ENCODE measurements around the gene SHISAL1.

The SHISAL1 gene

DNA sequence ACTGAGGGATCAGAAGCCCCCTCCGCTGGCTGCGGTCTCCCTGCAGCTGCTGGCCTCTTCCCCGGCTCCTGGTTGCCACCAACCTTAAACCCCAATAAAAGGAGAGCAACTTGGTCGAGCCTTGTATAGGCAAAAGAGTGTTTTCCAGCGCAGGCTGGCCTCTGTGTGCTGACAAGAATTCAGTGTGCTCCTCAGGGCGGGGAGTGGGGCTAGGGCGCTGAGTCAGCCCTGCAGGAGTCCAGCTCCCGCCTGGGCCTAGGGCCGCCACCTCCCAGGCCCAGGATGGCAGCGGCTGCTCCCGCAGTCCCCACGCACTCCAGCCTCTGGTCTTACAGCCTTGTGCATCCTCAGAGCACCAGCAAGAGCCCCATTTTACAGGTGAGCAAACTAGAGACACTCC lies at the start of gene SHISAL1:
Gene SHISAL1 (minus strand): TSS at position 186 of the 400 bp plus-strand sequence. CDS start 12,006 bp downstream, outside the sequence.
- in situ Hi-C loops (cut with HindIII; ENCODE audit: low sequenced_read_pairs) = no loop called here

DNA sequence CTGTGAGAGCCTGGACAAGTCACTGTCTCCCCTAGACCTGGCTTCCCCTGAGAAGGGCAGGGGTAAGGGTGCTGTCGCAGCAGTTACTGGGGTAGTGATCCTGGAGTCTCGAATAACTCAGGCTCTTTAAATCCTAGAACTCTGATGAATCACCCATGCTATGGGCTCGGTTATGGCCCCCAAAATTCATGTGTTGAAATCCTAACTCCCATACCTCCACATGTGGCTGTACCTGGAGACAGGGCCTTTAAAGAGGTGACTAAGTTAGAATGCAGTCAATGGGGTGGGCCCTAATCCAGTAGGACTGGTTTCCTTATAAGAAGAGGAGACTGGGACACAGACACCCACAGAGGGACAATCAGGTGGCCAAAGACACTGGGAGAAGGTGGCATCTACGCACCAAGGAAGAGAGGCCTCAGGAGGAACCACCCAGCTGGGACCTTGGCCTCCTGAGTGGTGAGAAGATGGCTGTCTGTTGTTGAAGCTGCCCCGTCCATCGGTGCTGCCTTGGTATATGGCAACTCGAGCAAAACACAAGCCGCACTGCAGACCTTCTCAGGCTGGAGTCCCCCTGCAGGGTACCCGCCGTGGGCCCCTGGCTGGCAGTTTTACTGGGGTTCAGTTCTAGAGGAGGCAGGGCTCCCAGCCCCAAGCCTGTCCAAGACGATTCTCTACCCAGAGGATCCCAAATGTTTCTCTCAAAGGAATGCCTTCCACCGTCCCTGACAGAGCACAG lies 48.8 kb upstream of the SHISAL1 start:
- in situ Hi-C loops (cut with HindIII; ENCODE audit: low sequenced_read_pairs) = no loop called here

DNA sequence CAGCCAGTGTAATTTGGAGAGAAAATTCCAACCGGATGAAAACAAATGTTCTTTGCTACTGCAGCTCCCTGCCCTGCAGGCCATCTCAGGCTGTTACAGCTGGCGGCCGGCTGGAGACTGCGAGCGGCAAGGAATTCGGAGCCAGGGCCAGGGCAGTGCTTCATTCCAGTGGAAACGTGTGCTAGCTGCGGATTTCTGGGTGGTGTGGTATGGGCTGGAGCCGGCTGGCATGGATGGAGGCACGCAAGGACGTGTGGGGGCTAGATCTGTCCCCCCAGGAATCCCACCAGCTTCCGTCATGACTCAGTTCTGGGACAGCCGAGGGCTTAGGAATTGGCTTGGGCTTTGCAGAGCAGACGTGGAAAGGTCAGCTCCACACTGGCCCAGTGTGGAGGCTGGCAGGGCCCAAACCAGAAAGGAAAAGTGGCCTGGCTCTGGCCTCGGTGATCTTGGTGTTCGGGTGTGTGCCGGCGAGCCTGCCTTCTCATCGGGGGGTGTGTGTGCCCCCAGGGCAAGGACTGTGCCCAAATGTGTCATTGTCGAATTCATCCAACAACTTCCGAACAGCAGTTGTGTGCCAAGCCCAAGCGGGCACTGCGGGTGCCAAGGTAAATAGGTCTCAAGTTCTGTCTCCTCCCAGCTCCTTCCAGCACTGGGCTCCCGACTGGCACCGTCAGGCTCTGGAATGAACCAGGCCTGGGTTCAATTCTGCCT lies 48.1 kb upstream of the SHISAL1 start:
- in situ Hi-C loops (cut with HindIII; ENCODE audit: low sequenced_read_pairs) = no loop called here

DNA sequence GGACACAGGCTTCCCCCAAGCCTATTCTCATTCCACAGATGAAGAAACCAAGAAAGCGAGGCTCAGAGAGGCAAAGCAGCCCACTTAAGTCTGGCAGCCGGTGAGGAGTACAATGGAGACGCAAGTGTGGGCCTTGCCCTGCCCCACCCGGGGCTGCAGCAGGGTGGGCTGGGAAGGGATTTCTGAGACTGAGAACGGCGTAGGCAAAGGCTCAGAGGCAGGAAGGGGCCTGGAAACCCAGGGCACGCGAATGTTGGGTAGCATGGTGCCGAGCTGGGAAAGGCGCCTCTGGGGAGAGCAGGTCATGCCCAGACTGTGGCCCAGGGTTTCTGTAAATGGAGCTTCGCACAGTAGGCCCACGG lies 47.5 kb upstream of the SHISAL1 start:
- in situ Hi-C loops (cut with HindIII; ENCODE audit: low sequenced_read_pairs) = no loop called here

DNA sequence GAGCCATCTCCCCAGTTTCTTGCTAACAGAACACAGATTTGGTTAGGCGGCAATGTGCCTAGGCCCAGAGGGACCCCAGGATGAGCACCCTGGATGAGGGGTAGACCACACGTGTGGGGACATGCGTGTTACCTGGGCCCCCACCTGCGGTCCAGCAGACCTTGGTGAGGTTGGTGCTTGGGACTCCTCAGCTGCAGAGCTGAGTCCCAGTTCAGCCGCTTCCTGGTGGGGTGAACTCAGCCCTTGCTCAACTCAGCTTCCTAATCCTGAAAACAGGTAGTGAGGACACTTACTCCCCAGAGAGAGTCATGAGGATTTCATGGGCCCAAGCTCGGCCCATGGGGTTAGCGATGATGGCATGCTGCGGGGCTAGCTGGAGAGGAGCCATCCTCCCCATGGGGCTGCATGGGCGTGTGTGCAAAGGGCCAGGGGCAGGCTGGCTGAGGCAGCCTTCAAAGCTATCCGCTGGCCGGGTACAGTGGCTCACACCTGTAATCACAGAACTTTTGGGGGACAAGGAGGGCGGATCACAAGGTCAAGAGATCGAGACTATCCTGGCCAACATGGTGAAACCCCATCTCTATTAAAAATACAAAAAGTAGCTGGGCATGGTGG lies 46.9 kb upstream of the SHISAL1 start:
- in situ Hi-C loops (cut with HindIII; ENCODE audit: low sequenced_read_pairs) = loop anchor here (10.0 kb wide), 1 partner anchor 55 kb away; no protein-coding TSS in a partner anchor

DNA sequence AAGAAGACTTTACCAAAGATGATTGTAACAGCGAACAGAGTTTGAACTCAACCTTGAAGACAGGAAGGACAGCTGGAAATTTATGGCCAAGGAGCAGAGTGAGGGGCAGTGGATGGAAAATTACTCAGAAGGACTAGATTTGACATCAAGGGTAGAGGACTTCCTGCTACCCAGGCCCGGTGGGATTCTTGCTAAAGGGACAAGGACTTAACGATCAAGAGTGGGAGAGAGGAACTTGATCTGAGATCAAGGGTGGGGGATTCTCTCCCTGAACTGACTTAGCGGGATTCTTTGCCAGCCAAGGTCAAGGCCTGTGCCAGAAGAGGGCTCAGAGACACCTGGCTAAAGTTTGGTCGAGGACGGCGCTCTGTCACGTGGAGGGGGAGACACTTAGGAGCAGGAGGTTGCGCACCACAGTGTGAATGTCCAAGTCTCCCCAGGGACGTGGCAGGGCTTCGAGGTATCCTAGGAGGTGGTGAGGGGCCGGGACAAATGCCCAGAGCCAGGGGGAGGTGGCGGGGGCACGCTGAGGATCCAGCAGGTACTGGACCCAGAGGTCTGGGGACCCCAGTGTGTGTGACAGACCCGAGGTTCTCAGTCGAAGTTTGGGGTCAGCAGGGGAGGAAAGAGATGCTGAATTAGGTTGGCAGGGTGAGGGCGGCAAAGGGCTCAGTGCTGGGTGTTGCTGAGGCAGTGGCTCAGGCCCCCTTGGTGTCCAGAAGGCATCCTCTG lies 46.1 kb upstream of the SHISAL1 start:
- in situ Hi-C loops (cut with HindIII; ENCODE audit: low sequenced_read_pairs) = loop anchor here (10.0 kb wide), 1 partner anchor 54 kb away; no protein-coding TSS in a partner anchor

DNA sequence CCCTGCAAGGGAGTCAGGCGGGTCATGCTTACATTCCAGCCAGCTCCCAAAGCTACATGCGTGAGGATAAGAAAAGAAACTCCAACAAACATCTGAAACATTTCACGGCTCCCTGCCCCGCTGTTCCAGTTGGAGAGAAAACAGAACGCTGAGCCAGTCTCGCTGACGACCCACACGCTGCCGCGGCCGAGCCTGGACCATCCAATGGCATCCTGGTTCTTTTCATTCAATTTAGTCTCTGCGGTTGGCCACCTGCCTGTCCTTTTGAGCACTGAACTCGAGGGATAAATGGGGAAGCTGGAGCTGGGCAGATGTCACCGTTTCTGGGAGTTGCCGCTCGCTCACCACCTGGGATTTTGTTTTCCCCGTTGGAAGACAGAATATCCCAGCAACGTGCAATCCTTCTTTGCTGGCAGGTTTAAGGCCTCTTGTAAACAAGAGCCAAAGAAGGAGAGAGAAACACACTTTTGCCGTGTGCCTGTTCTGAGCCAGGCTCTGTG lies 45.3 kb upstream of the SHISAL1 start:
- in situ Hi-C loops (cut with HindIII; ENCODE audit: low sequenced_read_pairs) = loop anchor here (10.0 kb wide), 1 partner anchor 53 kb away; no protein-coding TSS in a partner anchor

DNA sequence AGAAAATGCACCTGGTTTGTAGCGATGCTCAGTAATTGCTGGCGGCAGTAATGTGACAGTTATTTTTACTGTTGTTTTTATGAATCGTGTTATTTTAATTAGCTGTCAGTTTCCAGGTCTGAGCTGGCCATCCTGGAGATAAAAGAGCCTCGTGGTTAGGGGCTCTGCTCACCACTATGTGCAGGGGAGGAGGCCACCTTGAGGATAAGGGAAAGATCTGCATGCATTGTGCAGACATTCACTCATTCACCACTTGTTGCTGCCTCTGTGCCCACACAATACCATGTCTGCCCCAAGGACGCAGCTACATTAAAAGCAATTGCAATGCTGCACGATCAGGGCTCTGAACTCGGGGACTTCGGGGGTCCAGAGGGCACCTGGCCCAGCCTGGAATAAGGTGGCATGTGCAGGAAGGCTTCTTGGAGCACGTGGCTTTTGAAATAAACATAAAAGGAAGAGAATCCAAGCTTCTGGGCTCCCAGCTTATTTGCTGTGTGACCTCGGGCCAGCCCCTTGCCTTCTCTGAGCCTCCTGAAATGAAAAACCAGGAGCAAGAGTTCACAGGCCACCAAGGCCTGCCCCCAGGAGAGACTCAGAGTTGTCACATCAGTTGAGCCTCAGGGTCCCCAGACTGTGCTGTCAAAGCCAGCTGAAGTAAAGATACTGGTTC lies 44.7 kb upstream of the SHISAL1 start:
- in situ Hi-C loops (cut with HindIII; ENCODE audit: low sequenced_read_pairs) = loop anchor here (10.0 kb wide), 1 partner anchor 53 kb away; no protein-coding TSS in a partner anchor

DNA sequence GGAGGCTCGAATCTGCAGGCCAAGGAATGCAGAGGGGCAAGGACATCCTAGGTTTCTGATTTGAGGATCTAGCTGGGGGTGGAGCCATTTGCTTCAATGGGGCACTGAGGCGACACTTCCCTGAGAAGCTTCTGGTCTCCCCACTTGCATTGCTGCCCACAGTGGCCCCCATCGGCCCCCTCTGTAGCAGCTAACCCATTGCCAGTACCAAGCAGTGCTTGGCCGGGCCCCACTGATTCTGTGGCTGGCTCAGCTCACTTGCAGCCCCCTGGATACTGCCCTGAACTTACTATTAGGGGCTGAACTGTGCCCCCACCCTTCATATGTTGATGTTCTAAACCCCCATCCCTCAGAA lies 42.9 kb upstream of the SHISAL1 start:
- in situ Hi-C loops (cut with HindIII; ENCODE audit: low sequenced_read_pairs) = loop anchor here (10.0 kb wide), 1 partner anchor 51 kb away; no protein-coding TSS in a partner anchor

DNA sequence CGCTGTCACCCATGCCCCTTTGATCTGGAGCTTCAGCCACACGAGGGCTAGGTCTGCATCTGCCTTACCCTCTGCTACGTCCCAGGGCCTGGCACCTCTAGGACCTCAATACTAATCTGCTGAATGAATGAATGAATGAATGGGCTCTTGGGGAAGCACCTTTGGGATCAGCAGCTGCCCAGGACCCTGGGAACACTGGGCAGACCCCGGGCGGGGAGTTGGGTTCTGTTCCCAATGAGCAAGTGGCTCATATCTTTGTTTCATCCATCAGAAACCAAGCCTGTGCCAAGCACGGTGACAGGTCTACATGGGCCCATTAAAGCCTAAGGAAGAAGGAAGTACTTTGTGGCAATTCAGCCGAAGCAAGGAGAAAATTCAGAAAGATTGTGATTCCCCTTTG lies 41.5 kb upstream of the SHISAL1 start:
- in situ Hi-C loops (cut with HindIII; ENCODE audit: low sequenced_read_pairs) = loop anchor here (10.0 kb wide), 1 partner anchor 49 kb away; no protein-coding TSS in a partner anchor

DNA sequence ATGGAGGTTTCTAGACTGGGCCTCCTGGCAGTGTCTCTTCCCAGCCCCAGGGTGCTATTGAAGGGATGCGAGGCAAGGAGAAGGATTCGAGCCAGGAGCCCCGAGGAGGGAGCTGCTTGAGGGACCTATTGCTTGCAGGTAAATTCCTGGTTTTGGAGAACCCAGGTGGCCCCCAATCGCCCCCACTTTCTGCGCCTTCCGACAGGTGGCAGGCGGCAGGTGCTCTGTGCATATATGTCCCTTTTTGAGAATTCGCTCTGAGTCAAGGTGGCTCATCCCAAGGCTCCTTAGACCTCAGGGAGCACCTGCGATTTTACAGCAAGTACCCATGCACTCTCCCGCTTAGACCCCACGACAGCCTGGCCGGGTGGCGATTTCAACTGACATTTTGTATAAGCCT lies 40.3 kb upstream of the SHISAL1 start:
- in situ Hi-C loops (cut with HindIII; ENCODE audit: low sequenced_read_pairs) = loop anchor here (10.0 kb wide), 1 partner anchor 48 kb away; no protein-coding TSS in a partner anchor

DNA sequence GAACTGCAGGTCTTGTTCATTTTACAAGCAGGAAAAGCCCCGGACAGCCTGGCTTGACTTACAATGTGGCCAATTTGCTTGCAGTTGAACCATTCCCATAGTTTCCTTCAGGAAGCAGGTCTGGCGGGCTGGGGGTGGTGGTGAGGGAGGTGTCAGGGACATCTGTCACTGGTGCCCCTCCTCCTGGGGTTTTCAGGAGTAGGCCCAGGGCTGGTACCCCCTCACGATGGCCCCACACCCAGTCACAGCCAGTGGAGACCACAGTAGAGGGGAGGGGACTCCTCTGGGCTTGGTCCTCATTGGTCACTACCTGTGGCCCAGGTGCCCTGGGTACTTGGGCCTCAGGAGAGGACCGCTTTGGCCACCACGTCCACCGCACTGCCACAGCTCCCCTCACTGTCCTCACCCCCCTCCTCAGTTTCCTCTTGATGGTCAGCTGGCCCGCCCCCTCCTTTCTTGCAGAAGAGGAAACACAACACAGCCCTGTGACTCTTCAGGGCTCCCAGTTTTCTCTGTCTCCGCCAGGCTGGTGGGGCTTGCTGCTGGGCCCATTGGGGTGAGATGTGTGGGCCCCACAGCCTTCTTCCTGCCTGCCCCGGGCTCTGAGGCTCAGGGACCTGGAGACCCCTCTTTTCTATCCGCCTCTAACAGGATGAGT lies 39.8 kb upstream of the SHISAL1 start:
- in situ Hi-C loops (cut with HindIII; ENCODE audit: low sequenced_read_pairs) = loop anchor here (10.0 kb wide), 1 partner anchor 48 kb away; no protein-coding TSS in a partner anchor

DNA sequence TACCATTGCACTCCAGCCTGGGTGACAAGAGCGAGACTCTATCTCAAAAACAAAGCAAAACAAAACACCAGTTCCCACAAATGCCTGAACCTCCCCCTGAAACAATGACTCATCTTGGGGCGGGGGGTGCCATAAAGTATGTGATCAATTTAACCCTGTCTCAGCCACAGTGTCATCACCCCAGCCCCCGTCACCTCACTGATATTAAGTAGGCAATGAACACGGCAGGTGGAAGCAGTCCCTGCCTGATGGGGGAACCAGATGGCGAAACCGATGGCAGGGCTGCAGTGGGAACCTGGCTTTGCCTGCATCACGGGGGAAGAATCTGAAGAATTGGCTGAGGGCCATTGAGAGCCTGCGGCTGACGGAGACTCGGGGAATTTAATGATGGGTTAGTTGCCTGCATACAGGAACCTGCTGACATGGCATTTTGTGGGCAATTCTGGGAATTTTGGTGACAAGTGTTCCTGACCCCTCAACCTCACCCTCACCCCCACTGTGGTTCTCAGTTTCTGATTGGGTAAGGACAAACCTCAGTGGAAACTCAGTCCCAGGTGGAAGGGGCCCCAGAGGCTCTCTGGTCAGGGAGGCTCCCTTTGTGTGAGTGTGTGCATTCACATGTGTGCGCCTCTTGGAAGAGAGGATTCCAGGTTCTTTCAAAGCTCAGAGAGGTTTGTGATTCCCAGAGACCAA lies 39.1 kb upstream of the SHISAL1 start:
- in situ Hi-C loops (cut with HindIII; ENCODE audit: low sequenced_read_pairs) = loop anchor here (10.0 kb wide), 1 partner anchor 47 kb away; no protein-coding TSS in a partner anchor

DNA sequence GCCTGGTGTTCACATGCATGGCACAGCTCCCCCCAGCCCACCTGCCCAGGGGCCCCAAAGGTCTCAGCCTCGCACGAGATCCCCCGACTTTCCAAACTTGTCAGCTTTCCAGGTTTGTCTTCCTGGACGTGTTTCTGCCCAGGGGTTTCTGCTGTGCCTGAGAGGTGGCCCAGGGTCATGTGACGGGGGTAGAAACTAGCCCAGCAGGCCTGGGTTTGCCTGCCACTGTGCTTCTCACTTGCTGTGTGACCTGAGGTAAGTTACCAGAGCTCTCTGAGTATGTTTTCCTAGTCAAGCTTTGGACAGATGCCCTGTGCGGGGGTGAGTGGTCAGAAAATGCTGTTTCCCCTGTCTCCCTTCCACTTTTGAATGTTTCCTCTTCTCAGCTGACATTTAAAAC lies 38.3 kb upstream of the SHISAL1 start:
- in situ Hi-C loops (cut with HindIII; ENCODE audit: low sequenced_read_pairs) = loop anchor here (10.0 kb wide), 1 partner anchor 46 kb away; no protein-coding TSS in a partner anchor

DNA sequence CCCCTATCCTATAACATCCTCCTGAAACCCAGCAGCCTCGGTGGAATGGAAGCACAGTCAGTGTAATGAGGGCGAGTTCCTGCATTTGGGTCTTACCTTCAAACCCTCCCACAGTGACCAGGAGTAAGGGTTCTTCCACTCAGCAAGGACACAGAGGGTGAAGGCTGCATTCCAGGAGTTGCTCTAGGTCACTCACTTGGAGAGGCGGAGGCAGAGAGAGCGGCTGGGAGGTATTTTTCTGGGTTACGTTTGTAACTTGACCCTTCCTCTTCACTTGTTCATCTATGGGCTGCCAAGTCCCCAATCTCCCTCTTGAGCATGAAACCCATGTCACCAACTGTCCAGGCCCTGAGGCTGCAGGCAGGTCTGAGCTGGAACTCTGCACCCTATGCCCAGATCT lies 36.8 kb upstream of the SHISAL1 start:
- in situ Hi-C loops (cut with HindIII; ENCODE audit: low sequenced_read_pairs) = no loop called here

DNA sequence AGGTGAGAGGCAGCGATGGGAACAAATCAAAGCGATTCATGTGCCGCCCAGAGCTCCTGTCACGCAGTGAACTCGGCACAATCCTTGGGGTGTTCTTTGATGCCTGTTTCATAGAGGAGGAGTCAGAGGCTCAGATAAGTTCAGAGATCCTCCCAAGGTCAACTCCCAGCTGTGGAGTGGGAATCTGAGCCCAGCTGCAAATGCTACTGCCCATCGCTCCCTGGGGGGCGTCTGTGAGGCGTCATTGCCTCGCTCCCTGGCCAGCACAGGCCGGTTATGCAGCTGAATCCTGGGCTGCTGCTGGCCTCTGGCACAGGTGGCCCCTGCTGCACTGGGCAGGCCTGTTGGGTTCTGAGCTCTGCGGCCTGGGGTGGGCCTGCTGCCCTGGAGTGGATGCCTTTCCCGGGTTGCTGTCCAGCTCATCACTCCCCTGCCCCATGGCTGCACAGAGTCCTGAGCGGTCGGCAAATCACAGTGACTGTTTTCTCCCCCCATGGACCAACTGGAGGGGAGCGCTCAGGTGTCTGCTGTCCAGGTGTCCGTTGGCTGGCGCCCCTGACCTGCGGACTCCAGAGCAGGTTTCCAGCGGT lies 36.3 kb upstream of the SHISAL1 start:
- in situ Hi-C loops (cut with HindIII; ENCODE audit: low sequenced_read_pairs) = no loop called here

DNA sequence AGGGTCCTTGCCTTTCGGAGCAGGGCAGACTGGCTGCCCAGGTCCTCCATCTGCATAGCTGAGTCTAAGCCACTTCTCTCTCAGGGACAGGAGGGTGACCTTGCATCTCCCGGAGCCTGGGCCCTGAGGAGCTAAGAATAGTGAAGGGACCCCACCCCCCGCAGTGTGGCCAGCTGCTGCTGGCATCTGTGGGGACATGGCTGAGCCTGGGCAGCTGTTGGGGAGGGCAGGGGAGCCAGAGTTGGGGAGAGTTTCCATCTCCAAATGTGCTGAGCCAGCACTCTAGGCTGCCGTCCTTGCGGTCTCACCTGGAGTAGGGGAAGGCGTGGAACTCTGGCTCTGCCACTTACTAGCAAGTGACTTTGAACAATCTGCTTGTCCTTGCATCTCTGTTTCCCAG lies 34.8 kb upstream of the SHISAL1 start:
- in situ Hi-C loops (cut with HindIII; ENCODE audit: low sequenced_read_pairs) = no loop called here

DNA sequence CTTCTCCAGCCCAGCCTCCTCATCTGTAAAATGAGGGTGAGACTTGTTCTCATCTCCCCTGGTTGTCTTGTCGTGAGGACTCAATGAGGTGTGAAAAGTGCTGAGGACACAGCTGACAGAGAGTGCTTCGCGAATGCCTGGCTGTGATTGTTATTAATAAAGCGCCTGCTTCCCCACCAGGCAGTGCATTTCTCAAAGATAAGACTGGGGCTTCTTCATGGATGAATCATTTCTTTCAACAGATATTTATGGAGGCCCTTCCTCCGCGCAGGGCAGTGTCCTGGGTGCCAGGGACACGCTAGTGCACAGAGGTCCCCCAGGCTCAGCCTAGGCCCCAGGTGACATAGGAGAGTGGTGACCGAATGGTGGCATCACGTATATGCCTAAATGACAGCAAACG lies 34.3 kb upstream of the SHISAL1 start:
- in situ Hi-C loops (cut with HindIII; ENCODE audit: low sequenced_read_pairs) = no loop called here

DNA sequence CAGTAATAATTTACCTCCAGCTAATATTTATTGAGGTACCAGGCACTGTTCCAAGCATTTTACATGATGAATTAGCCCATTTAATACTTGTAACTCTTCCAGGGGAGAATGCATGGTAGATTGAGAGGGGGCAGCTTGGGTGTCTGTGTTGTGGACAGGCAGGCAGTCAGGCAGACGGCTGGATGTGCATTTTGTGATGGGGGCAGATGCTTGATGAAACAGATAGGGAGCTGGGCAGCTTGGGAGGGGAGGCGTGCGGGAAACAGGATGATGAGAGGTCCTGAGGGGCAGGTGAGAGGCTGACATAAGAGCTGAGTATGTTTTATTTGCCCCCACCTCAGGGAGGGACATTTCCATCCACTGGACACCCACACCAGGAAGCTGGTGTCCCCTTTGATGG lies 33.1 kb upstream of the SHISAL1 start:
- in situ Hi-C loops (cut with HindIII; ENCODE audit: low sequenced_read_pairs) = no loop called here
